Endothelial cell of umbilical vein (primary cell): ENCODE data around the gene CACNA2D3. TPM values are rescaled to one million over a fixed set of nuclear protein-coding genes. Genes with fewer than 3 reads are reported as not detected.

Experiments
- BruUV-seq: library from RNA; stranded (reverse); fragments of 400-500 nt; replicated peaks from 2 replicates; lab custom pipeline; 2021; lab: Mats Ljungman, UMichigan
- CTCF ChIA-PET: fragments of 300-600, 350-600 bp; sonication (Branson Sonifier 250); formaldehyde crosslinking; loops from one replicate; lab custom pipeline; 2021; ENCODE audit warnings: antibody characterized with exemption, inconsistent platforms; lab: Charles Lee
- POLR2A ChIA-PET: fragments of 300-600, 350-600 bp; sonication (Branson Sonifier 250); formaldehyde crosslinking; loops from one replicate; lab custom pipeline; 2021; ENCODE audit warnings: antibody characterized with exemption, inconsistent platforms; lab: Charles Lee
- DNase-seq: peaks from one replicate; pipeline ENCODE4 v3.0.0-alpha.2; 2011; ENCODE audit warnings: low read depth, low spot score
- FAIRE-seq: peaks from 2 replicates; lab custom pipeline; 2011; peaks lifted over from hg19 to GRCh38; lab: Jason Lieb, UNC
- H2AFZ ChIP-seq: 2 replicates; pipeline ENCODE4 v1.6.0; 2012; ENCODE audit warnings: low read depth, low read length, control low read depth, inconsistent platforms
- H3K27ac ChIP-seq: 2 replicates; pipeline ENCODE4 v1.5.1; 2011; ENCODE audit warnings: low read depth, mild to moderate bottlenecking, control low read depth, low read length, moderate library complexity; ENCODE audit not compliant: insufficient read depth
- H3K27me3 ChIP-seq, 2 experiments: 2 replicates each; pipeline versions ENCODE4 v1.6.0 to v1.6.1; 2011; ENCODE audit warnings: low read length in 2 of 2, mixed read lengths in 1 of 2; ENCODE audit not compliant: control insufficient read depth in 2 of 2, insufficient read depth in 2 of 2
- H3K36me3 ChIP-seq, 2 experiments: 2 replicates in 1 of 2; 3 replicates in 1 of 2; pipeline ENCODE4 v1.5.1; 2011; ENCODE audit warnings: low read length in 2 of 2, mild to moderate bottlenecking in 1 of 2, moderate library complexity in 1 of 2; ENCODE audit not compliant: control insufficient read depth in 2 of 2, insufficient read depth in 2 of 2; ENCODE audit errors: extremely low read depth in 1 of 2
- H3K4me1 ChIP-seq: 3 replicates; pipeline ENCODE4 v1.5.1; 2011; ENCODE audit warnings: mild to moderate bottlenecking, low read length; ENCODE audit not compliant: control insufficient read depth, insufficient read depth; ENCODE audit errors: extremely low read depth
- H3K4me2 ChIP-seq: 2 replicates; pipeline ENCODE4 v1.6.1; 2011; ENCODE audit warnings: low read length, control low read depth, mixed read lengths; ENCODE audit not compliant: insufficient read depth
- H3K4me3 ChIP-seq, 3 experiments: fragments of 200-600 bp in 1 of 3; sonication (generic), shearing (Covaris generic) in 1 of 3; replicated peaks in 1 of 3; 2 replicates each; pipeline ENCODE4 v1.5.1; 2011 to 2016; ENCODE audit warnings: control low read depth in 3 of 3, low read length in 3 of 3, mild to moderate bottlenecking in 2 of 3, inconsistent platforms in 1 of 3, low read depth in 1 of 3, moderate library complexity in 1 of 3; ENCODE audit not compliant: insufficient read depth in 1 of 3
- H3K79me2 ChIP-seq: 2 replicates; pipeline ENCODE4 v1.6.0; 2012; ENCODE audit warnings: low read length, inconsistent platforms; ENCODE audit not compliant: control insufficient read depth, insufficient read depth
- H3K9ac ChIP-seq: replicated peaks from 2 replicates; pipeline ENCODE3; 2011; ENCODE audit warnings: low read length, control low read depth; ENCODE audit not compliant: insufficient read depth; ENCODE audit errors: extremely low read depth
- H3K9me1 ChIP-seq: replicated peaks from 3 replicates; pipeline ENCODE4 v1.6.0; 2011; ENCODE audit warnings: mild to moderate bottlenecking, low read length; ENCODE audit not compliant: control insufficient read depth, insufficient read depth; ENCODE audit errors: extremely low read depth
- H3K9me3 ChIP-seq: replicated peaks from 2 replicates; pipeline ENCODE4 v1.5.1; 2012; ENCODE audit warnings: low read length, inconsistent platforms; ENCODE audit not compliant: control insufficient read depth, insufficient read depth
- H4K20me1 ChIP-seq: replicated peaks from 2 replicates; pipeline ENCODE3; 2011; ENCODE audit warnings: mild to moderate bottlenecking, low read length; ENCODE audit not compliant: control insufficient read depth, insufficient read depth; ENCODE audit errors: extremely low read depth
- EZH2 ChIP-seq: IDR thresholded peaks from 2 replicates; pipeline ENCODE4 v1.6.1; 2012; ENCODE audit warnings: borderline replicate concordance, low read depth, mild to moderate bottlenecking, moderate library complexity, low read length, inconsistent platforms; ENCODE audit not compliant: severe bottlenecking
- FOS ChIP-seq: IDR thresholded peaks from 2 replicates; pipeline ENCODE4 v1.6.1; 2011; ENCODE audit warnings: mild to moderate bottlenecking, low read length, moderate library complexity, borderline replicate concordance; ENCODE audit not compliant: insufficient read depth
- GATA2 ChIP-seq: IDR thresholded peaks from 2 replicates; pipeline ENCODE4 v1.7.0; 2011; ENCODE audit warnings: low read depth, mild to moderate bottlenecking, moderate library complexity, mixed read lengths, low read length; ENCODE audit not compliant: insufficient read length, insufficient read depth
- JUN ChIP-seq: IDR thresholded peaks from 2 replicates; pipeline ENCODE4 v1.6.1; 2011; ENCODE audit warnings: borderline replicate concordance, low read depth; ENCODE audit not compliant: insufficient read length, insufficient read depth
- MYC ChIP-seq: IDR thresholded peaks from one replicate; pipeline ENCODE4 v1.6.1; 2011; ENCODE audit warnings: mild to moderate bottlenecking, low read depth, low read length
- POLR2A ChIP-seq: IDR thresholded peaks from 2 replicates; pipeline ENCODE4 v1.6.1; 2012; ENCODE audit warnings: low read depth, mild to moderate bottlenecking, control low read depth, low read length
- POLR2AphosphoS5 ChIP-seq: IDR thresholded peaks from 2 replicates; pipeline ENCODE4 v1.6.1; 2012; ENCODE audit warnings: low read depth, mild to moderate bottlenecking, control low read depth, low read length, moderate library complexity; ENCODE audit not compliant: insufficient read depth
- dilution Hi-C: fragments of 300-500 bp; cut with MboI; formaldehyde crosslinking; loops from one replicate; pipeline ENCODE4 v1.15.0; 2019; ENCODE audit warnings: low sequenced_read_pairs; ENCODE audit not compliant: extremely low pct_ligation_motif_present
- intact Hi-C: fragments of 100-400 bp; cut with micrococcal nuclease; formaldehyde crosslinking; loops from one replicate; pipeline ENCODE4 v1.10.0; 2022
- polyA plus RNA-seq, 4 experiments: library from polyadenylated mRNA; depleted of rRNA in 3 of 4; stranded (reverse) in 3 of 4; unstranded in 1 of 4; fragments of >200 nt; gene quantifications; 2 replicates each; pipeline versions ENCODE4 v1.2.1 to v1.2.3, GENCODE V29; 2011 to 2012; ENCODE audit warnings: missing spikeins in 1 of 4
- total RNA-seq: library from RNA; stranded (reverse); gene quantifications from 2 replicates; pipeline ENCODE4 v1.2.3, GENCODE V29; 2021
- TF ChIP-seq, protein P1 (sequence below): IDR thresholded peaks from 2 replicates; pipeline ENCODE4 v1.6.1; 2011; ENCODE audit not compliant: insufficient read depth, insufficient read length
- TF ChIP-seq, protein P2 (sequence below), 2 donors: IDR thresholded peaks; 1 replicate in 1 of 2; 2 replicates in 1 of 2; pipeline ENCODE4 v1.5.1; 2011; ENCODE audit warnings: low read length in 2 of 2, mild to moderate bottlenecking in 2 of 2, moderate library complexity in 2 of 2, control low read depth in 1 of 2, inconsistent platforms in 1 of 2, low read depth in 1 of 2; ENCODE audit not compliant: insufficient read depth in 1 of 2; ENCODE audit errors: extremely low read depth in 1 of 2

The CACNA2D3 gene
- total and polyA plus RNA-seq, 2 donors (not counting 3 experiments of a cell fraction or from before 2014, with no cell fraction given): not detected

GRCh38 chr3:54191220-54191619, 68.9 kb downstream of the CACNA2D3 start:
- Histone ChIP-seq H3K79me2 (no peaks in the 10 kb centered on the region), H3K9me3 (peaks cover 4% of the 10 kb centered on the region), H3K27ac (no peak overlapping the region), H4K20me1 (no peaks in the 10 kb centered on the region), H3K36me3 (no peaks in the 10 kb centered on the region), H3K9me1 (no peaks in the 10 kb centered on the region), H2AFZ (no peak overlapping the region), H3K4me1 (no peaks in the 10 kb centered on the region), H3K9ac (no peak overlapping the region), H3K4me2 (no peak overlapping the region), H3K27me3 (no peaks in the 10 kb centered on the region), H3K4me3 (no peak overlapping the region)
- no TSS peak for BruUV-seq
- TF ChIP-seq POLR2AphosphoS5 (no peak), POLR2A (no peak), GATA2 (no peak), JUN (no peak), MYC (no peak), EZH2 (no peak), FOS (no peak)
- TF ChIP-seq, protein P1, sequence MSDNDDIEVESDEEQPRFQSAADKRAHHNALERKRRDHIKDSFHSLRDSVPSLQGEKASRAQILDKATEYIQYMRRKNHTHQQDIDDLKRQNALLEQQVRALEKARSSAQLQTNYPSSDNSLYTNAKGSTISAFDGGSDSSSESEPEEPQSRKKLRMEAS: no peak
- TF ChIP-seq, protein P2, sequence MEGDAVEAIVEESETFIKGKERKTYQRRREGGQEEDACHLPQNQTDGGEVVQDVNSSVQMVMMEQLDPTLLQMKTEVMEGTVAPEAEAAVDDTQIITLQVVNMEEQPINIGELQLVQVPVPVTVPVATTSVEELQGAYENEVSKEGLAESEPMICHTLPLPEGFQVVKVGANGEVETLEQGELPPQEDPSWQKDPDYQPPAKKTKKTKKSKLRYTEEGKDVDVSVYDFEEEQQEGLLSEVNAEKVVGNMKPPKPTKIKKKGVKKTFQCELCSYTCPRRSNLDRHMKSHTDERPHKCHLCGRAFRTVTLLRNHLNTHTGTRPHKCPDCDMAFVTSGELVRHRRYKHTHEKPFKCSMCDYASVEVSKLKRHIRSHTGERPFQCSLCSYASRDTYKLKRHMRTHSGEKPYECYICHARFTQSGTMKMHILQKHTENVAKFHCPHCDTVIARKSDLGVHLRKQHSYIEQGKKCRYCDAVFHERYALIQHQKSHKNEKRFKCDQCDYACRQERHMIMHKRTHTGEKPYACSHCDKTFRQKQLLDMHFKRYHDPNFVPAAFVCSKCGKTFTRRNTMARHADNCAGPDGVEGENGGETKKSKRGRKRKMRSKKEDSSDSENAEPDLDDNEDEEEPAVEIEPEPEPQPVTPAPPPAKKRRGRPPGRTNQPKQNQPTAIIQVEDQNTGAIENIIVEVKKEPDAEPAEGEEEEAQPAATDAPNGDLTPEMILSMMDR (IDR thresholded peaks at IDR 0.05; ENCODE audit: extremely low read depth in 1 of 2, insufficient read depth in 1 of 2, low read depth in 1 of 2, low read length in 2 of 2): no peak
- POLR2A ChIA-PET: no interaction called here
- DNase-seq (no peak), FAIRE-seq (no peak)
- CTCF ChIA-PET: no interaction called here
- intact Hi-C loops: no loop called here
- dilution Hi-C loops: no loop called here
